ENCODE measurements around the gene LYSET.

DNA sequence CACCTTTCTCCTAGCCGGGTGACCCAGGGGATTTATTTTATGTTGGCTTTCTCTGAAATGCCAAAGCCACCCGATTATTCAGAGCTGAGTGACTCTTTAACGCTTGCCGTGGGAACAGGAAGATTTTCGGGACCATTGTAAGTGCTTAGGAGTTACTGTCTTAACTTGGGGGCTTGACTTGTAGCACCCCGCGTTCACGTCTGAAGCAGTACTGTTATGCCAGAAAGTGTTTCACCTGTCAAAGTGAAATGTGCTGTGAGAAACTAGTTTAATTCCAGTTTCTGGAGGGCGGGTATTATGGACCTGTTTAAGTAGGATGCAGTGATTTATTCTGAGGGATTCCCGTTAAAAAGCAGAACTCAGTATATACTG lies 218 bp downstream of the LYSET start:
- TF ChIP-seq POLR2A (IDR thresholded peaks at IDR 0.05; ENCODE audit: low read depth, low read length) = no peak
- TF ChIP-seq TAF1 (IDR thresholded peaks at IDR 0.05; ENCODE audit: low read depth, low read length) = no peak
